B cell (primary cell): ENCODE results near the gene CBX1. TPM values are rescaled to one million over a fixed set of nuclear protein-coding genes. Genes with fewer than 3 reads are reported as not detected.

ENCODE experiments used
- ATAC-seq: fragments of 200-7000 bp; cut with Tn5 transposase; one replicate; pipeline ENCODE4 v1.10.0; 2021; ENCODE audit warnings: low read depth, mild to moderate bottlenecking, moderate number of reproducible peaks, moderate library complexity
- CTCF ChIA-PET: fragments of 350-600 bp; sonication (Branson Sonifier 250); formaldehyde crosslinking; loops from one replicate; lab custom pipeline; 2021; ENCODE audit warnings: antibody characterized with exemption, inconsistent platforms; lab: Charles Lee
- POLR2A ChIA-PET: fragments of 350-600 bp; sonication (Branson Sonifier 250); formaldehyde crosslinking; loops from one replicate; lab custom pipeline; 2021; ENCODE audit warnings: antibody characterized with exemption; lab: Charles Lee
- DNase-seq: peaks from one replicate; pipeline ENCODE4 v3.0.0; 2013
- H2AFZ ChIP-seq: 2 replicates; pipeline ENCODE4 v1.6.1; 2012; ENCODE audit warnings: mild to moderate bottlenecking, low read depth, low read length; ENCODE audit not compliant: insufficient read depth, poor library complexity, severe bottlenecking
- H3K27ac ChIP-seq, 2 donors: 1 replicate in 1 of 2; 2 replicates in 1 of 2; pipeline ENCODE4 v1.5.1; 2012 to 2013; ENCODE audit warnings: low read length in 2 of 2, mild to moderate bottlenecking in 2 of 2, moderate library complexity in 1 of 2
- H3K27me3 ChIP-seq, 4 experiments: fragments of 200-600 bp in 1 of 4; sonication (generic) in 1 of 4; replicated peaks in 1 of 4; 1 replicate in 2 of 4; 2 replicates in 2 of 4; pipeline versions ENCODE4 v1.6.1 to v1.7.0; 2013 to 2016; ENCODE audit warnings: low read length in 3 of 4, mild to moderate bottlenecking in 2 of 4, mixed read lengths in 1 of 4, moderate library complexity in 1 of 4; ENCODE audit not compliant: insufficient read depth in 4 of 4, control insufficient read depth in 3 of 4; ENCODE audit errors: control extremely low read depth in 1 of 4
- H3K36me3 ChIP-seq, 2 experiments: replicated peaks in 1 of 2; 1 replicate in 1 of 2; 2 replicates in 1 of 2; pipeline versions ENCODE4 v1.6.1 to v1.7.1; 2013; ENCODE audit warnings: low read length in 1 of 2; ENCODE audit not compliant: insufficient read depth in 2 of 2, control insufficient read depth in 1 of 2; ENCODE audit errors: control extremely low read depth in 1 of 2, extremely low read depth in 1 of 2
- H3K4me1 ChIP-seq, 2 donors: fragments of 200-600 bp in 1 of 2; sonication (generic) in 1 of 2; 1 replicate in 1 of 2; 2 replicates in 1 of 2; pipeline versions ENCODE4 v1.5.1 to v1.6.1; 2013 to 2017; ENCODE audit warnings: low read length in 2 of 2; ENCODE audit not compliant: control insufficient read depth in 2 of 2, insufficient read depth in 2 of 2
- H3K4me2 ChIP-seq: replicated peaks from 2 replicates; pipeline ENCODE3; 2012; ENCODE audit warnings: mild to moderate bottlenecking, low read depth, low read length; ENCODE audit not compliant: poor library complexity, severe bottlenecking
- H3K4me3 ChIP-seq, 5 experiments: fragments of 200-600 bp in 1 of 5; sonication (generic) in 1 of 5; 1 replicate in 3 of 5; 2 replicates in 2 of 5; pipeline versions ENCODE4 v1.5.1 to v1.7.0; 2011 to 2016; ENCODE audit warnings: low read length in 4 of 5, mild to moderate bottlenecking in 4 of 5, low read depth in 2 of 5, control low read depth in 1 of 5, moderate library complexity in 1 of 5; ENCODE audit not compliant: insufficient read depth in 1 of 5; ENCODE audit errors: control extremely low read depth in 1 of 5, extremely low read depth in 1 of 5
- H3K79me2 ChIP-seq: fragments of 200-600 bp; sonication (generic); one replicate; pipeline ENCODE4 v1.6.0; 2016; ENCODE audit warnings: low read length; ENCODE audit not compliant: control insufficient read depth, insufficient read depth
- H3K9ac ChIP-seq: fragments of 200-600 bp; sonication (generic); 2 replicates; pipeline ENCODE4 v1.6.1; 2017; ENCODE audit warnings: mild to moderate bottlenecking, low read length, moderate library complexity
- H3K9me3 ChIP-seq, 3 donors: one replicate each; pipeline versions ENCODE4 v1.6.1 to v1.7.1; 2013; ENCODE audit warnings: low read length in 2 of 3; ENCODE audit not compliant: control insufficient read depth in 2 of 3, insufficient read depth in 1 of 3; ENCODE audit errors: control extremely low read depth in 1 of 3
- H4K20me1 ChIP-seq: 2 replicates; pipeline ENCODE4 v1.6.0; 2012; ENCODE audit warnings: mild to moderate bottlenecking, low read length; ENCODE audit not compliant: insufficient read depth, control insufficient read depth, poor library complexity, severe bottlenecking
- H3K27ac Mint-ChIP-seq: one replicate; pipeline ENCODE4 v1.8.0; 2021; ENCODE audit warnings: mixed read lengths
- H3K27me3 Mint-ChIP-seq: one replicate; pipeline ENCODE4 v1.8.0; 2021; ENCODE audit warnings: mixed read lengths
- H3K4me1 Mint-ChIP-seq: one replicate; pipeline ENCODE4 v1.8.0; 2021; ENCODE audit warnings: mixed read lengths
- H3K4me3 Mint-ChIP-seq: one replicate; pipeline ENCODE4 v1.8.0; 2021; ENCODE audit warnings: mixed read lengths
- H3K9me3 Mint-ChIP-seq: one replicate; pipeline ENCODE4 v1.8.0; 2022; ENCODE audit warnings: mixed read lengths; ENCODE audit not compliant: insufficient read depth
- CTCF ChIP-seq: fragments of 200-600 bp; IDR thresholded peaks from one replicate; pipeline ENCODE4 v1.8.0; 2022; ENCODE audit warnings: antibody characterized with exemption, mild to moderate bottlenecking
- EZH2 ChIP-seq: IDR thresholded peaks from 2 replicates; pipeline ENCODE4 v1.6.1; 2012; ENCODE audit warnings: borderline replicate concordance, low read depth, mild to moderate bottlenecking, moderate library complexity, low read length; ENCODE audit not compliant: insufficient read depth, poor library complexity, severe bottlenecking
- WGBS: methylation state at CpG from one replicate; pipeline ENCODE4 v1.1.5; 2013; ENCODE audit warnings: missing lambda C conversion rate; ENCODE audit not compliant: insufficient coverage; 5-methylcytosine and 5-hydroxymethylcytosine counted together
- intact Hi-C: fragments of 100-400 bp; cut with micrococcal nuclease; formaldehyde crosslinking; loops from one replicate; pipeline ENCODE4 v1.10.0; 2022
- polyA plus RNA-seq: library from polyadenylated mRNA; depleted of rRNA; stranded (reverse); fragments of >200 nt; gene quantifications from 2 replicates; pipeline ENCODE4 v1.2.3, GENCODE V29; 2012
- total RNA-seq, 2 donors: library from RNA; stranded (reverse); fragments of 120-200 nt in 1 of 2; gene quantifications; 1 replicate in 1 of 2; 2 replicates in 1 of 2; pipeline versions ENCODE4 v1.2.3 to v1.2.4, GENCODE V29; 2013 to 2022

Gene CBX1
- total and polyA plus RNA-seq, 2 donors (not counting 1 experiment from before 2014, with no cell fraction given): 9.4 to 33.1 TPM

DNA sequence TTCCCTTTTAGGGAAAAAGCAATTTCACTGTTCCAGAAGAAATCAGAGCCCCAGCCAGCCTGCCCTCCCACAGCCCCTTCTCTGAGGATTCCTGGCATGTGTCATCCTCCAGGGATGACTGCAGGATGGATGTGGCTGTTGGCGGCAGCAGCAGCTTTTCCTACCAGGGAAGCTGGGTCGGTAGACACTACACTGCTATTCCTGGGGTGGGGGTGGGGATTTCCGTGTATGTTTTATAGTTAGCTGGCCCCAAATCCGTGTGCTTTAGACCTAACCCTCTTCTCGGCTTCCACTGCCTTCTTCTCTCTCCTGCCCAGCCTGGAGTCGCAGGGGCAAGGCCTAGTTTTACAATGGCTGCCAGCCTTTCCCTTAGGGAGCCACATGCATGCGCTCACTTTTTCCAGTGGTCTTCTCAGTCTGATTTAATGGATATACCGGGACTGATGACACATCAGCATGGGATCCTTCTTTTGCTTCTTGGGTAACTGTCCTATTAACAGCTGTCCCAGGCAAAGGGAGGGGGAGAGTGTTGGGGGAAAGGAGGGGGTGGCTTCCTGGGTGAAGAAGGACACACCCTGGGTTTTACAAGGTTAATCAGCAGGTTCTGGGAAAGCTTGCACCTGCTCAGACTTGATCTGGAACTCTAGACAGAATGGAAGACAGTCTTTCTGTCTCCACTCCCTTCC is 55.8 kb downstream of the CBX1 start:
- Histone ChIP-seq H3K9me3 (no peaks in the 10 kb centered on the region), H3K4me3 (no peak overlapping the region), H3K27ac (no peak overlapping the region), H2AFZ (no peak overlapping the region), H3K4me2 (no peak overlapping the region), H3K4me1 (peaks cover 20 to 24% of the 10 kb centered on the region in 2 donors), H3K36me3 (peaks cover 0 to under 1% of the 10 kb centered on the region in 2 experiments), H4K20me1 (no peaks in the 10 kb centered on the region), H3K27me3 (no peaks in the 10 kb centered on the region), H3K9ac (no peak overlapping the region), H3K79me2 (peaks cover 33% of the 10 kb centered on the region)
- no peak for ATAC-seq
- no peak for DNase-seq
- peak overlapping the region; percentile 62 for H3K4me3 Mint-ChIP-seq
- POLR2A ChIA-PET: no interaction called here
- CTCF ChIA-PET: interaction anchor here (1.4 to 5.3 kb wide), 2 partner anchors 15 to 19 kb away, joined by 3 to 50 read pairs; no protein-coding TSS in a partner anchor
- intact Hi-C loops: no loop called here
- 86% methylated on average over 8 of the region's 8 CpGs for WGBS
- TF ChIP-seq CTCF (no peak), EZH2 (no peak)
- H3K27me3 Mint-ChIP-seq: no peaks in the 10 kb centered on the region
- H3K27ac Mint-ChIP-seq: no peak overlapping the region
- H3K4me1 Mint-ChIP-seq: peaks cover 31% of the 10 kb centered on the region
- H3K9me3 Mint-ChIP-seq: no peaks in the 10 kb centered on the region

- Histone ChIP-seq H4K20me1 (no peaks in the 10 kb centered on the region), H3K36me3 (no peaks in the 10 kb centered on the region), H3K79me2 (peaks cover 27% of the 10 kb centered on the region), H3K9me3 (no peaks in the 10 kb centered on the region), H3K27me3 (no peaks in the 10 kb centered on the region), H3K4me1 (peaks cover 20 to 21% of the 10 kb centered on the region in 2 donors), H2AFZ (no peak overlapping the region), H3K27ac (no peak overlapping the region), H3K4me2 (no peak overlapping the region), H3K4me3 (no peak overlapping the region), H3K9ac (no peak overlapping the region)
- ChIA-PET POLR2A (no interaction called here), CTCF (interaction anchor here (1.0 to 5.3 kb wide), 7 partner anchors 9 to 98 kb away, joined by 3 to 50 read pairs (median 4); no protein-coding TSS in a partner anchor)
- H3K4me3 Mint-ChIP-seq: no peak overlapping the region
- TF ChIP-seq EZH2: no peak
- TF ChIP-seq CTCF: no peak
- H3K27ac Mint-ChIP-seq: no peak overlapping the region
- no peak for DNase-seq
- ATAC-seq: no peak
- H3K4me1 Mint-ChIP-seq: peaks cover 27% of the 10 kb centered on the region
- H3K27me3 Mint-ChIP-seq: no peaks in the 10 kb centered on the region
- intact Hi-C loops: no loop called here
- whole genome bisulfite sequencing: 100% methylated on average over 1 of the region's 4 CpGs
- H3K9me3 Mint-ChIP-seq: no peaks in the 10 kb centered on the region
These were observed 56.4 kb downstream of the CBX1 start for GRCh38 chr17:48044851-48045250.
